OCI-LY1 (cell line): ENCODE measurements around the gene TAX1BP3.

Experiments used
- CTCF ChIP-seq: fragments of 200-600 bp; sonication (generic), shearing (Covaris generic); IDR thresholded peaks from 2 replicates; pipeline ENCODE4 v1.5.1; 2017; ENCODE audit warnings: mild to moderate bottlenecking, antibody characterized with exemption, low read length, moderate library complexity, mixed read lengths
- EZH2 ChIP-seq: fragments of 200-600 bp; sonication (generic), shearing (Covaris generic); IDR thresholded peaks from 2 replicates; pipeline ENCODE4 v1.8.0; 2017; ENCODE audit warnings: borderline replicate concordance, mixed run types, mild to moderate bottlenecking, antibody characterized with exemption, low read length, moderate library complexity, mixed read lengths

GRCh38 chr17:3647769-3648555 is 20.4 kb downstream of the TAX1BP3 start:
- TF ChIP-seq EZH2 (no peak), CTCF (peak; percentile 66)
